NCI-H2196 treated with DMSO at 0.1 percent for 48 hours (cell line): ENCODE measurements around the gene TRIM7.
"Not testable (repeated sequence)": the region's sequence is repeated elsewhere in the genome, so short reads cannot be mapped to it uniquely, and the experiment has no call there.

Source experiments
- DNase-seq: peaks from one replicate; lab custom pipeline; 2025; ENCODE audit not compliant: unreplicated experiment; lab: John Stamatoyannopoulos, UW

TRIM7 gene

DNA sequence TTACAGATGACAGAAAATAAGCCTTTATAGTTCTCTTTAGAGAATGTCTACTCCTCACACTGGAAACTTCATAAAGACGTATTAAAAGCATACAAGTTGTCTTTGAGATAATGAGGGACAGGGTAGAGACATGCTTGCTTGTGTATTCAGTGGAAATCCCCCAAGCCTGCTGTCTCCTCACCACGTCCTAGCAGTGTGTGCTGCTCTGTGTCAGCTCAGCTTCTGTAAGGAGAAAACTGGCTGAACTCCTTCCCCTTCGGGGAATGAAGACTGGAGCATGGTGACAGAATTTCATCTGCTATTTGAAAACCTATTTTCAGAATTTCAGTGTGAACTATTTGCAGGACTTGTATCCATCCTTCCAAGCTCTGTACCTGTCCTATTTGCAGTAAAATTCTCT, 48.2 kb downstream of the TRIM7 start:
- no peak for DNase-seq

- DNase-seq, result no peak
These were observed 51.2 kb downstream of the TRIM7 start for GRCh38 chr5:181153814-181154213.

DNA sequence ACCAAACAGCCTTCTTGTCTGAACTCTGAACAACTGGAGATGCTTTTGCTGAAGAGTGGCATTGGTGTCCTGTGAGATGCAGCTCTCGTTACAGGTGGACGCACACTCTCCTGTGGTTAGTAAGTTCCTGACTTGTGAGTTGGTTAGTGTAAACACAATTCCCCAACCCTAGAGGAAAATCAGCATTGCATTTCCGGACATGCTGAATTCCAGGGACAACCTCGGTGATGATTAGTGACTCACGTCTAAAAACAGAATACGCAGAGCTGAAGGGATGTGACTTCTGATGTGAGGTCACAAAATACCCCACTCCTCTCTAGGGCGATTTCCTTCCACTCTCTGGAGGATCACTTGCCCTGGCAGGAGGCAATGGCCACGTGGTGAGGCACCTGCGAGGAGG, 52.6 kb downstream of the TRIM7 start:
- DNase-seq, result no peak

- no peak for DNase-seq
These were observed 53.9 kb downstream of the TRIM7 start for GRCh38 chr5:181151146-181151545.

- no peak for DNase-seq
These were observed 54.9 kb downstream of the TRIM7 start for GRCh38 chr5:181149806-181150733.

GRCh38 chr5:181149355-181149754, 55.6 kb downstream of the TRIM7 start:
- no peak for DNase-seq

GRCh38 chr5:181146927-181147636, 57.9 kb downstream of the TRIM7 start, which contains the start of gene OR2V2:
OR2V2 (plus strand) TSS chr5:181147586; CDS start chr5:181154943, 7,357 bp downstream.
- not testable (repeated sequence) for DNase-seq

DNA sequence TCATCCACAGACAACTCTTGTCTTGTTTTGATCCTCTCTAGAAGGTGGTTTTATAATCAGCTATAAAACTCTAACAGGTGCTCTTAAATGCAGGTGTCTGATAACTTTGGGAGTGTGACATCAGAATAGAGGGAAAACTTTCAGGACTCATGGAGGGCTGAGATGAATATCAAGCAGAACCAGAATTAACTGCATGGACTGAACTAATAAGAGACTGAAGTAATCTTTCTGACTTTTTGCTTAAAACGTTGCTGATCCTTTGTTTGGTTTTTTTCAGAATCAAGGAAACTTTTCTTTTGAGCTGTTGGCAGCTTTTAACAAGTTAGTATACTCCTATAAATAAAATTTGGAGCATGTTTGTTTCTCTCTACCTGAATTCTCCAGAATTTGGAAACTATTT, 59.9 kb downstream of the TRIM7 start:
- DNase-seq, result no peak
